ENCODE data around the gene FCHSD2. TPM values are rescaled to one million over a fixed set of nuclear protein-coding genes. Genes with fewer than 3 reads are reported as not detected.

The FCHSD2 gene
- total and polyA plus RNA-seq, 9 of the 15 experiments (the other 6 are each of a cell fraction or from before 2014, with no cell fraction given) = 1.8 to 14.7 (median 6.4) TPM

DNA sequence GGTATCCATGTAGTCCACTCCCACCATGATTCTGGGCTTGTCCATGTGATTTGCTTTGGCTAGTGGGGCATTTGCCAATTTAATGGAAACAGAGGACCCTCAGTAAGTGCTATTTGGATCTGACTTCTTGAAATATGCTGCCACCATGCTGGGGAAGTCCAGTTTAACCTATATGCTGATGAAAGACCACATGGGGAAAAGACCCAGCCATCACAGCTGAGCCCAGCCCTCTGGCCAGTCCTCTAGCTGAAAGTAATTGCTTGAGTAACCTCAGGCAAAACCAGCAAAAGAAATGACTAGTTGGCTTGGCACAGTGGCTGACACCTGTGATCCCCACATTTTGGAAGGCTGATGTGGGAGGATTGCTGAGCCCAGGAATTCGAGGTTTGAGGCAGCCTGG, 266.4 kb downstream of the FCHSD2 start:
- Histone ChIP-seq H3K4me3 (no peak overlapping the region), H3K27me3 (ENCODE audit: control insufficient read depth in 2 of 2, insufficient read depth in 2 of 2, low read length in 2 of 2) (no peaks in the 10 kb centered on the region), H2AFZ (ENCODE audit: low read depth, low read length) (no peak overlapping the region), H3K4me1 (replicated peaks in 1 of 2; ENCODE audit: control insufficient read depth in 2 of 2, insufficient read depth in 2 of 2, low read length in 2 of 2) (no peaks in the 10 kb centered on the region), H3K9me1 (ENCODE audit: control insufficient read depth, insufficient read depth, low read length) (no peaks in the 10 kb centered on the region), H3K36me3 (ENCODE audit: control insufficient read depth, insufficient read depth, low read length) (no peaks in the 10 kb centered on the region), H3K79me2 (ENCODE audit: control insufficient read depth, insufficient read depth, low read length) (no peaks in the 10 kb centered on the region), H3K4me2 (ENCODE audit: insufficient read depth, low read length) (no peak overlapping the region), H3K9ac (ENCODE audit: insufficient read depth in 1 of 2, low read depth in 2 of 2, low read length in 2 of 2) (no peak overlapping the region), H3K27ac (ENCODE audit: extremely low read depth, low read depth, low read length) (no peak overlapping the region), H4K20me1 (replicated peaks; ENCODE audit: control insufficient read depth, insufficient read depth, low read length) (no peaks in the 10 kb centered on the region), H3K9me3 (replicated peaks; ENCODE audit: control insufficient read depth, insufficient read depth, low read depth, low read length) (no peaks in the 10 kb centered on the region)
- ChIA-PET CTCF (ENCODE audit: low intra/inter-chr PET ratio) (no interaction called here), POLR2A (interaction anchor here (0.6 kb wide), 1 partner anchor 100 kb away, joined by 3 read pairs; no protein-coding TSS in a partner anchor)
- intact Hi-C loops (cut with micrococcal nuclease) = no loop called here
- FAIRE-seq (no peak), ATAC-seq (no peak), DNase-seq (ENCODE audit: extremely low read depth in 1 of 4, low spot score in 3 of 4) (no peak)
- no TSS peak for BruUV-seq (replicated peaks)
- in situ Hi-C loops (cut with MboI) = no loop called here
- 19% methylated on average over 1 of the region's 1 CpG for WGBS (ENCODE audit: insufficient coverage, low coverage, missing lambda C conversion rate)
- TF ChIP-seq TEAD2 (tag; IDR thresholded peaks at IDR 0.05) = no peak
- no peak for TF ChIP-seq SIN3B (IDR thresholded peaks at IDR 0.05; ENCODE audit: low read depth)
- no peak for TF ChIP-seq SIRT6 (IDR thresholded peaks at IDR 0.05; ENCODE audit: low read depth, low read length)
- no peak for TF ChIP-seq ZNF212 (CRISPR knock-in tag; IDR thresholded peaks at IDR 0.05)
- no peak for TF ChIP-seq ZNF384 (IDR thresholded peaks at IDR 0.05; ENCODE audit: low read depth, low read length)
- TF ChIP-seq, protein P1, sequence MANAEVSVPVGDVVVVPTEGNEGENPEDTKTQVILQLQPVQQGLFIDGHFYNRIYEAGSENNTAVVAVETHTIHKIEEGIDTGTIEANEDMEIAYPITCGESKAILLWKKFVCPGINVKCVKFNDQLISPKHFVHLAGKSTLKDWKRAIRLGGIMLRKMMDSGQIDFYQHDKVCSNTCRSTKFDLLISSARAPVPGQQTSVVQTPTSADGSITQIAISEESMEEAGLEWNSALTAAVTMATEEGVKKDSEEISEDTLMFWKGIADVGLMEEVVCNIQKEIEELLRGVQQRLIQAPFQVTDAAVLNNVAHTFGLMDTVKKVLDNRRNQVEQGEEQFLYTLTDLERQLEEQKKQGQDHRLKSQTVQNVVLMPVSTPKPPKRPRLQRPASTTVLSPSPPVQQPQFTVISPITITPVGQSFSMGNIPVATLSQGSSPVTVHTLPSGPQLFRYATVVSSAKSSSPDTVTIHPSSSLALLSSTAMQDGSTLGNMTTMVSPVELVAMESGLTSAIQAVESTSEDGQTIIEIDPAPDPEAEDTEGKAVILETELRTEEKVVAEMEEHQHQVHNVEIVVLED (CRISPR knock-in tag; IDR thresholded peaks at IDR 0.05) = no peak
- no peak for TF ChIP-seq ZNF766 (CRISPR knock-in tag; conservative IDR thresholded peaks at IDR 0.05)
- TF ChIP-seq RFX1 (IDR thresholded peaks at IDR 0.05) = no peak
- TF ChIP-seq, protein P2, sequence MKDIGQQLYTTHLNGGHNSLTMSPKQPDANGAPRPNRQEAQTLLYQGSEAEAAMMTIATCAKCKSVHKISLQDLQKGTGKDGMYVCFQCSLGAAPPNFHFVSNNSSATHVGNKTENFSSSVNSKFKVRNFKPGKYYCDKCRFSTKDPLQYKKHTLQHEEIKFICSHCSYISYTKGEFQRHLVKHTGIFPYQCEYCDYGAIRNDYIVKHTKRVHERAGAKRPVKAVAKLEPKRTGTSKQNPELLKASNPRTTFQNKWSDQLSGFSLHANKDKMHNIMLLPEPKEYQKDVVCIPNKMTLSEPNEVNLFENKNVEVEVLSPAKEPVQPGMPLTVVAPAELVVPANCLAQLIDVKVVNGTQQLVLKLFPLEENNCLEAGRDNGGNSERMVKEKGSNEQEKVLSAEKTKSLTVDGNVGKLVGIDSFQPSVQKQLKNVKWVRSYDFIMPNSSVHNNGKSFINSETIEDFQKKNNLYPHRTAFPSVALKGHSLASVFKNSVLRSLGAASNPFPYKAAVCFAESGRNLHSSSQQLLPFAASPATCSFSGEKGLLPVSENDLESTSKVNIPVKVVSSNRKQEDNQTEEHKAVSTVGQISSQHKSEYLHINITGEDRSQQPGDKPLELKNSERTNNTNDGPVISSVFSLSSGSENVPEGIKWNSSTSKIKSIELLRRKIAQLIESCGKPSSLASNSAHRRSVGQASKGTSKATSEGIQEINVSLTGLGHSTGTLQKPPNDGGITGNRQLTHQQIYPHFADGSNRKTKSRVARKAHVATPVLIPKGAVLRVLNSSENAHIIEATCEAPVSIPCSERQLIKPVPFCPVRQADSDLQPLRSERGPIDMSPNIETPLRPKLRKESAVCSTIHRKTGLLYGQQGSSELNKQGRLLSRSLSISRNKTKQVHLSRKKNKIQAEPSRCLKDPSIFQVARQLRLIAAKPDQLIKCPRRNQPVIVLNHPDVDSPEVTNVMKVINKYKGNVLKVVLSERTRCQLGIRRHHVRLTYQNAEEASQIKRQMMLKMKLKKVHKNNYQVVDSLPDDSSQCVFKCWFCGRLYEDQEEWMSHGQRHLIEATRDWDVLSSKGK (CRISPR knock-in tag; IDR thresholded peaks at IDR 0.05) = no peak
- TF ChIP-seq, protein P3, sequence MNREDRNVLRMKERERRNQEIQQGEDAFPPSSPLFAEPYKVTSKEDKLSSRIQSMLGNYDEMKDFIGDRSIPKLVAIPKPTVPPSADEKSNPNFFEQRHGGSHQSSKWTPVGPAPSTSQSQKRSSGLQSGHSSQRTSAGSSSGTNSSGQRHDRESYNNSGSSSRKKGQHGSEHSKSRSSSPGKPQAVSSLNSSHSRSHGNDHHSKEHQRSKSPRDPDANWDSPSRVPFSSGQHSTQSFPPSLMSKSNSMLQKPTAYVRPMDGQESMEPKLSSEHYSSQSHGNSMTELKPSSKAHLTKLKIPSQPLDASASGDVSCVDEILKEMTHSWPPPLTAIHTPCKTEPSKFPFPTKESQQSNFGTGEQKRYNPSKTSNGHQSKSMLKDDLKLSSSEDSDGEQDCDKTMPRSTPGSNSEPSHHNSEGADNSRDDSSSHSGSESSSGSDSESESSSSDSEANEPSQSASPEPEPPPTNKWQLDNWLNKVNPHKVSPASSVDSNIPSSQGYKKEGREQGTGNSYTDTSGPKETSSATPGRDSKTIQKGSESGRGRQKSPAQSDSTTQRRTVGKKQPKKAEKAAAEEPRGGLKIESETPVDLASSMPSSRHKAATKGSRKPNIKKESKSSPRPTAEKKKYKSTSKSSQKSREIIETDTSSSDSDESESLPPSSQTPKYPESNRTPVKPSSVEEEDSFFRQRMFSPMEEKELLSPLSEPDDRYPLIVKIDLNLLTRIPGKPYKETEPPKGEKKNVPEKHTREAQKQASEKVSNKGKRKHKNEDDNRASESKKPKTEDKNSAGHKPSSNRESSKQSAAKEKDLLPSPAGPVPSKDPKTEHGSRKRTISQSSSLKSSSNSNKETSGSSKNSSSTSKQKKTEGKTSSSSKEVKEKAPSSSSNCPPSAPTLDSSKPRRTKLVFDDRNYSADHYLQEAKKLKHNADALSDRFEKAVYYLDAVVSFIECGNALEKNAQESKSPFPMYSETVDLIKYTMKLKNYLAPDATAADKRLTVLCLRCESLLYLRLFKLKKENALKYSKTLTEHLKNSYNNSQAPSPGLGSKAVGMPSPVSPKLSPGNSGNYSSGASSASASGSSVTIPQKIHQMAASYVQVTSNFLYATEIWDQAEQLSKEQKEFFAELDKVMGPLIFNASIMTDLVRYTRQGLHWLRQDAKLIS (CRISPR knock-in tag; IDR thresholded peaks at IDR 0.05) = no peak
- TF ChIP-seq RFX5 (IDR thresholded peaks at IDR 0.05; ENCODE audit: low read depth, low read length) = no peak
- TF ChIP-seq TOE1 (IDR thresholded peaks at IDR 0.05; ENCODE audit: borderline replicate concordance) = no peak
- TF ChIP-seq TOE1 (CRISPR knock-in tag; IDR thresholded peaks at IDR 0.05; ENCODE audit: borderline replicate concordance, low read depth) = no peak
- TF ChIP-seq CEBPG (CRISPR knock-in tag; IDR thresholded peaks at IDR 0.05) = no peak
- TF ChIP-seq CEBPG (tag; conservative IDR thresholded peaks at IDR 0.05 in 1 of 2, IDR thresholded peaks at IDR 0.05 in 1 of 2) = no peak

Data from K562 (cell line).